DMS153 treated with DMSO at 0.1 percent for 48 hours (cell line): ENCODE results near the gene GALE.
A peak's percentile ranks its signal among the peaks of the same experiment; 100 is the strongest.

Experiments
- DNase-seq: peaks from one replicate; lab custom pipeline; 2025; ENCODE audit not compliant: unreplicated experiment; lab: John Stamatoyannopoulos, UW

GALE gene

DNA sequence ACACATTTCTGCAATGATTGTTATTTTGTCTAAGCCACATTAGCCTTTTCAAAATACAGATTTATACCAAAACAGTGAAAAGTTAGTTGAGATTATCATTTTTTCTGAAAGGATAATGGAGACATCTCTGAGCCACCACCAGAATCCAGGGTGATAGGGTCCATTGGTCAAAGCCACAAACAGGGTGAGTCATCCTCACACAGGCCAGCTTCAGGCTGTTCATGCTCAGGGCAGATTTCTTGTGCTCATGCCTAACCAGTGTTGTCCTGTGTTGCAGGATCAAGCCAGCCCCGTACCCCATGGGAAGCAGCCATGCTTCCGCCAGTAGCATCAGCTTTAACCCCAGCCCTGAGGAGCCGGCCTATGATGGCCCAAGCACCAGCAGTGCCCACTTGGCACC lies 43.9 kb downstream of the GALE start:
- DNase-seq, result no peak

DNA sequence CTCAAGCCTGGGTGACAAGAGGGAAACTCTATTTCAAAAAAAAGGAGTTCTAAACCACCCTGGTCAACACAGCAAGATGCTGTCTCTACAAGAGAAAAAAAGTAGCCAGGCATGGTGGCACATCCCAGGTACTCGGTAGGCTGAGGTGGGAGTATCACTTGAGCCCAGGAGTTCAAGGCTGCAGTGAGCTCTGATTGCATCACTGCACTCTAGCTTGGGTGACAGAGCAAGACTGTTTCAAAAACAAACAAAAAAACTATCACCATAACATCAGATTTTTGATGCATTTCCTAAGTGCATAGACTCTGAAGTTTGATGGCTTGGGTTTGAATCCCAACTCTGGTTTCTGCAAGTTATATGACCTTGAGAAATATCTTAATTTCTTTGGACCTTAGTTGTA lies 47.6 kb downstream of the GALE start:
- no peak for DNase-seq

DNA sequence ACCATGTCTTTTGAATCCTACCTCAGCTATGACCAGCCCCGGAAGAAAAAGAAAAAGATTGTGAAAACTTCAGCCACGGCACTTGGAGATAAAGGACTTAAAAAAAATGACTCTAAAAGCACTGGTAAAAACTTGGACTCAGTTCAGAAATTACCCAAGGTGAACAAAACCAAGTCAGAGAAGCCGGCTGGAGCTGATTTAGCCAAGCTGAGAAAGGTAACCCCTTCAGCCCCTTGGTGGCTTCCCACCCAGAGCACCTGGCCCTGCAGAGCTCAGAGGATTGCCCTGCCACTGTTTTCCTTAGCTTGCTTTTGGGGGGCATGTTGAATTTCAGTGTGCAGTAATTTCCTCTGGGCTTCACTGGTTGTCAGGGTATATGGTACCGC lies 48.7 kb downstream of the GALE start:
- DNase-seq, result no peak

DNA sequence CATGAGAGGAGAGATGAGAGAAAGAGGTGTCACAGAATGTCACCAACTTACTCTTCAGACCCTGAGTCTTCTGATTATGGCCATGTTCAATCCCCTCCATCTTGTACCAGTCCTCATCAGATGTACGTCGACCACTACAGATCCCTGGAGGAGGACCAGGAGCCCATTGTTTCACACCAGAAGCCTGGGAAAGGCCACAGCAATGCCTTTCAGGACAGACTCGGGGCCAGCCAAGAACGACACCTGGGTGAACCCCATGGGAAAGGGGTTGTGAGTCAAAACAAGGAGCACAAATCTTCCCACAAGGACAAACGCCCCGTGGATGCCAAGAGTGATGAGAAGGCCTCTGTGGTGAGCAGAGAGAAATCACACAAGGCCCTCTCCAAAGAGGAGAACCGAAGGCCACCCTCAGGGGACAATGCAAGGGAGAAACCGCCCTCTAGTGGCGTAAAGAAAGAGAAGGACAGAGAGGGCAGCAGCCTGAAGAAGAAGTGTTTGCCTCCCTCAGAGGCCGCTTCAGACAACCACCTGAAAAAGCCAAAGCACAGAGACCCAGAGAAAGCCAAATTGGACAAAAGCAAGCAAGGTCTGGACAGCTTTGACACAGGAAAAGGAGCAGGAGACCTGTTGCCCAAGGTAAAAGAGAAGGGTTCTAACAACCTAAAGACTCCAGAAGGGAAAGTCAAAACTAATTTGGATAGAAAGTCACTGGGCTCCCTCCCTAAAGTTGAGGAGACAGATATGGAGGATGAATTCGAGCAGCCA lies 49.3 kb downstream of the GALE start:
- DNase-seq, result peak; percentile 6

DNA sequence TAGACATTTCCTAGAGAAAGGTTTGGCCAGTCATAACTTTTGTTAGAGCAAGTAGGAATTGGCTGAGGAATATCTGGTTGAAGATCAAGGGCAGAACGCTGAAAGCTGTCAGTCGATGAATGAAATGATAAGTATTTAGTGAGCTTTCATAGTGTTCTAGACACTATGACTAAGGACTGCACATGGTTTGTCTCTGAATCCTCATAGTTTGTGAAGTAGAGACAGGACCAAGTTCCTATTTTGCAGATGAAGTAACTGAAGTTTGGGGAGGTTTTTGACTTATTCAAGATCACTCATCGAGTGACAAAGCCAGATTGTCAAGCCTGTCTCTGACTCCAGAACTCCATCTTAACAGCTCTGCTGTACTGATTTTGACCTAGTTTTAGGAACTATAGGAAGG lies 52.5 kb downstream of the GALE start:
- no peak for DNase-seq
